CD8-positive, alpha-beta memory T cell (primary cell): ENCODE measurements around the gene TAF11L12. TPM values are rescaled to one million over a fixed set of nuclear protein-coding genes. Genes with fewer than 3 reads are reported as not detected.
"Not testable (repeated sequence)": the region's sequence is repeated elsewhere in the genome, so short reads cannot be mapped to it uniquely, and the experiment has no call there.

Experiments used
- CTCF ChIA-PET: fragments of 350-600 bp; sonication (Branson Sonifier 250); formaldehyde crosslinking; loops from one replicate; lab custom pipeline; 2021; ENCODE audit warnings: antibody characterized with exemption; lab: Charles Lee
- POLR2A ChIA-PET: fragments of 350-600 bp; sonication (Branson Sonifier 250); formaldehyde crosslinking; loops from one replicate; lab custom pipeline; 2021; ENCODE audit warnings: antibody characterized with exemption; lab: Charles Lee
- DNase-seq, 5 donors: peaks; one replicate each; pipeline versions ENCODE4 v3.0.0 to v3.0.0-alpha.2; 2020 to 2022; ENCODE audit warnings: mixed read lengths in 1 of 5
- H3K27ac ChIP-seq: one replicate; pipeline ENCODE4 v1.7.0; 2013; ENCODE audit warnings: low read depth, mild to moderate bottlenecking, low read length, moderate library complexity
- H3K27me3 ChIP-seq: 2 replicates; pipeline ENCODE4 v1.7.0; 2013; ENCODE audit warnings: low read length, mild to moderate bottlenecking; ENCODE audit not compliant: insufficient read depth, poor library complexity, severe bottlenecking
- H3K36me3 ChIP-seq: 2 replicates; pipeline ENCODE4 v1.7.0; 2013; ENCODE audit warnings: mild to moderate bottlenecking, low read length, moderate library complexity; ENCODE audit not compliant: insufficient read depth
- H3K4me1 ChIP-seq: 2 replicates; pipeline ENCODE4 v1.7.0; 2013; ENCODE audit warnings: mild to moderate bottlenecking, low read length, moderate library complexity; ENCODE audit not compliant: insufficient read depth
- H3K4me3 ChIP-seq: 2 replicates; pipeline ENCODE4 v1.7.0; 2013; ENCODE audit warnings: mild to moderate bottlenecking, low read length
- H3K9me3 ChIP-seq: 2 replicates; pipeline ENCODE4 v1.7.0; 2013; ENCODE audit warnings: mild to moderate bottlenecking, low read length
- H3K27ac Mint-ChIP-seq, 8 donors: one replicate each; pipeline ENCODE4 v1.8.0; 2020 to 2021; ENCODE audit warnings: mixed read lengths in 8 of 8, mild to moderate bottlenecking in 6 of 8, inconsistent platforms in 3 of 8, moderate library complexity in 3 of 8
- H3K27me3 Mint-ChIP-seq, 2 donors: one replicate each; pipeline ENCODE4 v1.8.0; 2020 to 2021; ENCODE audit warnings: mixed read lengths in 2 of 2, mild to moderate bottlenecking in 1 of 2, moderate library complexity in 1 of 2
- H3K36me3 Mint-ChIP-seq, 3 donors: one replicate each; pipeline ENCODE4 v1.8.0; 2020 to 2021; ENCODE audit warnings: mixed read lengths in 3 of 3, inconsistent platforms in 1 of 3, mild to moderate bottlenecking in 1 of 3
- H3K4me1 Mint-ChIP-seq, 3 donors: one replicate each; pipeline ENCODE4 v1.8.0; 2020 to 2021; ENCODE audit warnings: mixed read lengths in 3 of 3, inconsistent platforms in 1 of 3, mild to moderate bottlenecking in 1 of 3
- H3K4me3 Mint-ChIP-seq, 7 donors: one replicate each; pipeline ENCODE4 v1.8.0; 2020 to 2021; ENCODE audit warnings: mixed read lengths in 7 of 7, mild to moderate bottlenecking in 6 of 7, moderate library complexity in 4 of 7, inconsistent platforms in 2 of 7
- H3K9me3 Mint-ChIP-seq, 5 donors: one replicate each; pipeline ENCODE4 v1.8.0; 2020 to 2022; ENCODE audit warnings: mixed read lengths in 5 of 5, mild to moderate bottlenecking in 3 of 5, moderate library complexity in 2 of 5, inconsistent platforms in 1 of 5
- polyA plus RNA-seq: library from polyadenylated mRNA; unstranded; fragments of 300-500 nt; fragmentation: Illumina TruSeq; gene quantifications from one replicate; pipeline ENCODE4 v1.2.3, GENCODE V29; 2021
- total RNA-seq, 2 experiments: library from RNA; stranded (reverse); gene quantifications; one replicate each; pipeline ENCODE4 v1.2.3, GENCODE V29; 2021

Gene TAF11L12
- total and polyA plus RNA-seq, 3 experiments from 2014 or later: not detected

GRCh38 chr5:17614872-17615605, 4.8 kb downstream of the TAF11L12 start:
- no peaks in the 10 kb centered on the region for H3K36me3 Mint-ChIP-seq
- POLR2A ChIA-PET: no interaction called here
- no peaks in the 10 kb centered on the region for H3K4me1 ChIP-seq
- CTCF ChIA-PET: no interaction called here
- no peak for DNase-seq
- no peaks in the 10 kb centered on the region for H3K9me3 ChIP-seq
- no peak overlapping the region for H3K4me3 Mint-ChIP-seq
- no peak overlapping the region for H3K27ac Mint-ChIP-seq
- no peaks in the 10 kb centered on the region for H3K27me3 ChIP-seq
- H3K4me3 ChIP-seq: no peak overlapping the region
- no peaks in the 10 kb centered on the region for H3K36me3 ChIP-seq
- no peak overlapping the region for H3K27ac ChIP-seq
- H3K27me3 Mint-ChIP-seq: no peaks in the 10 kb centered on the region
- peaks cover 0 to 18% (median 5%) of the 10 kb centered on the region in 5 donors for H3K9me3 Mint-ChIP-seq
- H3K4me1 Mint-ChIP-seq: no peaks in the 10 kb centered on the region

- H3K4me1 ChIP-seq: no peaks in the 10 kb centered on the region
- peaks cover 0 to 2% of the 10 kb centered on the region in 2 donors for H3K27me3 Mint-ChIP-seq
- ChIA-PET CTCF (no interaction called here), POLR2A (no interaction called here)
- no peak for DNase-seq
- H3K4me1 Mint-ChIP-seq: no peaks in the 10 kb centered on the region
- H3K9me3 Mint-ChIP-seq: peaks cover 0 to 19% (median 5%) of the 10 kb centered on the region in 5 donors
- no peak overlapping the region for H3K27ac Mint-ChIP-seq
- H3K4me3 ChIP-seq: no peak overlapping the region
- H3K9me3 ChIP-seq: no peaks in the 10 kb centered on the region
- H3K27me3 ChIP-seq: no peaks in the 10 kb centered on the region
- no peaks in the 10 kb centered on the region for H3K36me3 ChIP-seq
- no peaks in the 10 kb centered on the region for H3K36me3 Mint-ChIP-seq
- H3K27ac ChIP-seq: no peak overlapping the region
- no peak overlapping the region for H3K4me3 Mint-ChIP-seq
These were observed 9.2 kb downstream of the TAF11L12 start for GRCh38 chr5:17619354-17619753.

GRCh38 chr5:17620627-17621026, 10.4 kb downstream of the TAF11L12 start:
- H3K4me3 Mint-ChIP-seq: no peak overlapping the region
- CTCF ChIA-PET: no interaction called here
- H3K27me3 Mint-ChIP-seq: peaks cover 0 to 2% of the 10 kb centered on the region in 2 donors
- peaks cover 0 to 16% (median 5%) of the 10 kb centered on the region in 5 donors for H3K9me3 Mint-ChIP-seq
- DNase-seq: no peak
- H3K4me3 ChIP-seq: no peak overlapping the region
- no peaks in the 10 kb centered on the region for H3K4me1 ChIP-seq
- H3K27ac ChIP-seq: no peak overlapping the region
- POLR2A ChIA-PET: no interaction called here
- H3K27ac Mint-ChIP-seq: no peak overlapping the region
- no peaks in the 10 kb centered on the region for H3K36me3 ChIP-seq
- no peaks in the 10 kb centered on the region for H3K27me3 ChIP-seq
- H3K36me3 Mint-ChIP-seq: no peaks in the 10 kb centered on the region
- no peaks in the 10 kb centered on the region for H3K4me1 Mint-ChIP-seq
- no peaks in the 10 kb centered on the region for H3K9me3 ChIP-seq

- Histone ChIP-seq H3K9me3 (no peaks in the 10 kb centered on the region), H3K4me1 (no peaks in the 10 kb centered on the region), H3K36me3 (no peaks in the 10 kb centered on the region), H3K4me3 (no peak overlapping the region), H3K27me3 (no peaks in the 10 kb centered on the region), H3K27ac (no peak overlapping the region)
- no peak overlapping the region for H3K27ac Mint-ChIP-seq
- H3K9me3 Mint-ChIP-seq: peaks cover 0 to 15% (median 2%) of the 10 kb centered on the region in 5 donors
- ChIA-PET CTCF (no interaction called here), POLR2A (no interaction called here)
- H3K27me3 Mint-ChIP-seq: peaks cover 0 to 3% of the 10 kb centered on the region in 2 donors
- no peak for DNase-seq
- H3K36me3 Mint-ChIP-seq: no peaks in the 10 kb centered on the region
- no peaks in the 10 kb centered on the region for H3K4me1 Mint-ChIP-seq
- H3K4me3 Mint-ChIP-seq: no peak overlapping the region
These were observed 15.5 kb downstream of the TAF11L12 start for GRCh38 chr5:17625686-17626085.

- DNase-seq, H3K36me3 ChIP-seq, H3K4me1 ChIP-seq, H3K27me3 Mint-ChIP-seq, H3K36me3 Mint-ChIP-seq, H3K4me1 Mint-ChIP-seq, POLR2A ChIA-PET, H3K4me3 Mint-ChIP-seq, H3K4me3 ChIP-seq, H3K27me3 ChIP-seq, H3K27ac Mint-ChIP-seq, H3K9me3 ChIP-seq, H3K27ac ChIP-seq, CTCF ChIA-PET: not testable (repeated sequence)
- H3K9me3 Mint-ChIP-seq: peaks cover 0 to 12% (median 0%) of the 10 kb centered on the region in 5 donors
These were observed 21.6 kb downstream of the TAF11L12 start, which contains the start of gene TAF11L13 for GRCh38 chr5:17631788-17632187. TAF11L13 (plus strand) TSS chr5:17632088.

GRCh38 chr5:17634160-17634559, 24.0 kb downstream of the TAF11L12 start, which contains the start of gene TAF11L14:
TAF11L14 (plus strand) TSS chr5:17634460.
- CTCF ChIA-PET: no interaction called here
- H3K4me1 ChIP-seq: no peaks in the 10 kb centered on the region
- no peaks in the 10 kb centered on the region for H3K27me3 ChIP-seq
- Mint-ChIP-seq H3K36me3 (no peaks in the 10 kb centered on the region), H3K9me3 (peaks cover 0 to 10% (median 0%) of the 10 kb centered on the region in 5 donors), H3K4me1 (no peaks in the 10 kb centered on the region), H3K4me3 (no peak within 1 kb of the TSS), H3K27ac (no peak within 1 kb of the TSS), H3K27me3 (peaks cover 0 to 1% of the 10 kb centered on the region in 2 donors)
- no peaks in the 10 kb centered on the region for H3K36me3 ChIP-seq
- H3K27ac ChIP-seq: no peak within 1 kb of the TSS
- H3K4me3 ChIP-seq: no peak within 1 kb of the TSS
- no peaks in the 10 kb centered on the region for H3K9me3 ChIP-seq
- POLR2A ChIA-PET: no interaction called here
- no peak for DNase-seq

GRCh38 chr5:17649232-17649631, 39.0 kb downstream of the TAF11L12 start:
- H3K27ac ChIP-seq, H3K36me3 ChIP-seq, H3K27me3 ChIP-seq, H3K27me3 Mint-ChIP-seq, H3K9me3 ChIP-seq, DNase-seq, H3K4me1 ChIP-seq, H3K4me1 Mint-ChIP-seq, H3K36me3 Mint-ChIP-seq, H3K27ac Mint-ChIP-seq, H3K4me3 Mint-ChIP-seq, POLR2A ChIA-PET, CTCF ChIA-PET, H3K4me3 ChIP-seq: not testable (repeated sequence)
- H3K9me3 Mint-ChIP-seq: peaks cover 2 to 27% (median 9%) of the 10 kb centered on the region in 5 donors

GRCh38 chr5:17655201-17655759, 45.1 kb downstream of the TAF11L12 start:
- H3K27me3 Mint-ChIP-seq, H3K9me3 ChIP-seq, H3K4me1 Mint-ChIP-seq, H3K27me3 ChIP-seq, H3K4me3 Mint-ChIP-seq, H3K4me1 ChIP-seq, H3K4me3 ChIP-seq, H3K36me3 Mint-ChIP-seq, H3K27ac Mint-ChIP-seq, POLR2A ChIA-PET, CTCF ChIA-PET, H3K27ac ChIP-seq, DNase-seq, H3K36me3 ChIP-seq: not testable (repeated sequence)
- H3K9me3 Mint-ChIP-seq: peaks cover 6 to 26% (median 13%) of the 10 kb centered on the region in 5 donors
